Upper lobe of right lung (tissue), 1 donor: ENCODE results near the gene ZNRF3. TPM values are rescaled to one million over a fixed set of nuclear protein-coding genes. Genes with fewer than 3 reads are reported as not detected.
A peak's percentile ranks its signal among the peaks of the same experiment; 100 is the strongest.

Experiments used
- ATAC-seq: fragments of 200-7000 bp; cut with Tn5 transposase; one replicate; pipeline ENCODE4 v1.9.1; 2020; ENCODE audit warnings: mild to moderate bottlenecking, moderate library complexity
- DNase-seq: peaks from one replicate; pipeline ENCODE4 v3.0.0-alpha.2; 2020
- H3K27ac ChIP-seq: fragments of 200-600 bp; one replicate; pipeline ENCODE4 v1.8.0; 2022
- H3K27me3 ChIP-seq: fragments of 200-600 bp; one replicate; pipeline ENCODE4 v1.8.0; 2022; ENCODE audit warnings: mild to moderate bottlenecking
- H3K36me3 ChIP-seq: fragments of 200-600 bp; one replicate; pipeline ENCODE4 v1.8.0; 2022
- H3K4me1 ChIP-seq: fragments of 200-600 bp; one replicate; pipeline ENCODE4 v1.8.0; 2022
- H3K4me3 ChIP-seq: fragments of 200-600 bp; one replicate; pipeline ENCODE4 v1.8.0; 2022; ENCODE audit warnings: mild to moderate bottlenecking
- H3K9me3 ChIP-seq: fragments of 200-600 bp; one replicate; pipeline ENCODE4 v1.8.0; 2022
- intact Hi-C: fragments of 100-400 bp; cut with DNase I; formaldehyde crosslinking; loops from one replicate; pipeline ENCODE4 v1.11.0; 2022
- total RNA-seq: library from RNA; stranded (reverse); fragmentation: NEBNext Ultra II Directional; extraction: Animal tissue kit (Norgen Biotek cat#: 25700); gene quantifications from one replicate; pipeline ENCODE4 v1.2.1, GENCODE V29; 2021
- TF ChIP-seq, protein P1 (sequence below): fragments of 200-600 bp; IDR thresholded peaks from one replicate; pipeline ENCODE4 v1.8.0; 2022; ENCODE audit warnings: antibody characterized with exemption
- donor health status: DM: no; HTN: yes; CAD: no; lungs with severe emphysema.

ZNRF3 gene
- total RNA-seq, 1 donor from 2014 or later = 15.8 TPM

DNA sequence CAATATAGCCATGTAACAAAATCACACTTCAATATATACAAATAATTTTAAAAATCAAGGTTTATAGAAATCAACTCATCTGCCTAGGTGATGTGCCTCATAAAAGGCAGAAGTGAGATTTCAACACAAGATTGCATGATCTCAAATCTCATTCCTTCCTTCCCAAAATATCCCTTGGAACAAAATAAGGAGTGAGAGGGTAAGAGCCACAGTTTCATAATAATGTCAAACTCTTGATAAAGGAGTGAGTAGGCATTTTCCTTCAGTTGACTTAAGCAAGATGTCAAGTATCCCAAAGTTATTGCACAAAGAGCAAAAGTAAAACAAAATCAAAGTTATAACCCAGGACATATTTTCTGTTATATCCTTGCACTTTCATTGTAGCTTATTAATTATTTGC lies 97.0 kb downstream of the ZNRF3 start:
- Histone ChIP-seq H3K4me1 (peaks cover 34% of the 10 kb centered on the region), H3K27me3 (no peaks in the 10 kb centered on the region), H3K4me3 (no peak overlapping the region), H3K9me3 (no peaks in the 10 kb centered on the region), H3K27ac (no peak overlapping the region), H3K36me3 (no peaks in the 10 kb centered on the region)
- TF ChIP-seq, protein P1, sequence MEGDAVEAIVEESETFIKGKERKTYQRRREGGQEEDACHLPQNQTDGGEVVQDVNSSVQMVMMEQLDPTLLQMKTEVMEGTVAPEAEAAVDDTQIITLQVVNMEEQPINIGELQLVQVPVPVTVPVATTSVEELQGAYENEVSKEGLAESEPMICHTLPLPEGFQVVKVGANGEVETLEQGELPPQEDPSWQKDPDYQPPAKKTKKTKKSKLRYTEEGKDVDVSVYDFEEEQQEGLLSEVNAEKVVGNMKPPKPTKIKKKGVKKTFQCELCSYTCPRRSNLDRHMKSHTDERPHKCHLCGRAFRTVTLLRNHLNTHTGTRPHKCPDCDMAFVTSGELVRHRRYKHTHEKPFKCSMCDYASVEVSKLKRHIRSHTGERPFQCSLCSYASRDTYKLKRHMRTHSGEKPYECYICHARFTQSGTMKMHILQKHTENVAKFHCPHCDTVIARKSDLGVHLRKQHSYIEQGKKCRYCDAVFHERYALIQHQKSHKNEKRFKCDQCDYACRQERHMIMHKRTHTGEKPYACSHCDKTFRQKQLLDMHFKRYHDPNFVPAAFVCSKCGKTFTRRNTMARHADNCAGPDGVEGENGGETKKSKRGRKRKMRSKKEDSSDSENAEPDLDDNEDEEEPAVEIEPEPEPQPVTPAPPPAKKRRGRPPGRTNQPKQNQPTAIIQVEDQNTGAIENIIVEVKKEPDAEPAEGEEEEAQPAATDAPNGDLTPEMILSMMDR = no peak
- DNase-seq = no peak
- intact Hi-C loops = no loop called here
- ATAC-seq = no peak

DNA sequence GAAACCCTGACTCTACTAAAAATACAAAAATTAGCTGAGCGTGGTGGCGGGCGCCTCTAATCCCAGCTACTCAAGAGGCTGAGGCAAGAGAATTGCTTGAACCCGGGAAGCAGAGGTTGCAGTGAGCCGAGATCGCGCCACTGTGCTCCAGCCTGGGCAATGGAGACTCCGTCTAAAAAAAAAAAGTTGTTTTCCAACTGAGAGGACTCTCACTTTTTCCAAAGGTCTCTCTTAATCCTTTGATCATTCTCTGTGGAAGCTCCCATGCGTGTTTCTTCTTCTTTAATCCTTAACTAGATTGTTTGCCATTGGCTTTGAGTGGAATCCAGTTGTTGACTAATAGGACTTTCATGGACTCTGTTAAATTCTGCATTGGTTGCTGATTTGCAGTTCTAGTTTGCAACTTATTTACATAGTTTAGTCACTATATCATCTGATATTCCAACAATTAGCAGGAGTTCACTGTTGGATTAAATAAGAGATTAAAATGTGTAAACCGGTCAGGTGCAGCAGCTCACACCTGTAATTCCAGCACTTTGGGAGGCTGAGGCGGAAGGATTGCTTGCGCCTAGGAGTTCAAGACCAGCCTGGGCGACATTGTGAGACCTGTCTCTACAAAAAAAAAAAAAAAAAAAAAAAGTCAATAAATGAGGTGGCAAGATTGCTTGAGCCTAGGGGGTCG lies 98.6 kb downstream of the ZNRF3 start:
- Histone ChIP-seq H3K27ac (no peak overlapping the region), H3K27me3 (no peaks in the 10 kb centered on the region), H3K4me3 (no peak overlapping the region), H3K4me1 (peaks cover 42% of the 10 kb centered on the region), H3K36me3 (no peaks in the 10 kb centered on the region), H3K9me3 (no peaks in the 10 kb centered on the region)
- TF ChIP-seq, protein P1 = no peak
- intact Hi-C loops = no loop called here
- DNase-seq = no peak
- ATAC-seq = no peak

DNA sequence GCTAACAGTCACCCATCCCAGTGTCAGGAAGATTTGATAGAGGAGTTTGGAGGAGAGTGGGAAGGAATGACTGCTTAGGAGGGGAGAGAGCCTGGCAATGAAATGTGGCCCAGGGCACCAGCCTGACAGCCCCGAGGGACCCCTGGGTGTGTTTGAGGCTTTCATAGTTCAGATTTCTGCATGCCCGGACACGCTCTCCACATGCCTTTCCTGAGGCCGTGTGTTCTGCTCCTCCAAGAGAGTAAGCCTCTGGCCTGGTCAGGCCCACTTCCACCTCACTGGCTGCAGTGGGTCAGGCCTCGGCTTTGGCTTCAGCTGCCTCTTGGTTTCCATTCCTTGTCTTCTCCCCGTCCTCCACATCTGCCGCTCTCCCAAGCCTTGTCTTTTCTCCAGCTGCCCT lies 99.8 kb downstream of the ZNRF3 start:
- Histone ChIP-seq H3K4me1 (peaks cover 42% of the 10 kb centered on the region), H3K27me3 (no peaks in the 10 kb centered on the region), H3K27ac (no peak overlapping the region), H3K36me3 (no peaks in the 10 kb centered on the region), H3K9me3 (no peaks in the 10 kb centered on the region), H3K4me3 (no peak overlapping the region)
- ATAC-seq (no peak), DNase-seq (no peak)
- TF ChIP-seq, protein P1 = no peak
- intact Hi-C loops = no loop called here

DNA sequence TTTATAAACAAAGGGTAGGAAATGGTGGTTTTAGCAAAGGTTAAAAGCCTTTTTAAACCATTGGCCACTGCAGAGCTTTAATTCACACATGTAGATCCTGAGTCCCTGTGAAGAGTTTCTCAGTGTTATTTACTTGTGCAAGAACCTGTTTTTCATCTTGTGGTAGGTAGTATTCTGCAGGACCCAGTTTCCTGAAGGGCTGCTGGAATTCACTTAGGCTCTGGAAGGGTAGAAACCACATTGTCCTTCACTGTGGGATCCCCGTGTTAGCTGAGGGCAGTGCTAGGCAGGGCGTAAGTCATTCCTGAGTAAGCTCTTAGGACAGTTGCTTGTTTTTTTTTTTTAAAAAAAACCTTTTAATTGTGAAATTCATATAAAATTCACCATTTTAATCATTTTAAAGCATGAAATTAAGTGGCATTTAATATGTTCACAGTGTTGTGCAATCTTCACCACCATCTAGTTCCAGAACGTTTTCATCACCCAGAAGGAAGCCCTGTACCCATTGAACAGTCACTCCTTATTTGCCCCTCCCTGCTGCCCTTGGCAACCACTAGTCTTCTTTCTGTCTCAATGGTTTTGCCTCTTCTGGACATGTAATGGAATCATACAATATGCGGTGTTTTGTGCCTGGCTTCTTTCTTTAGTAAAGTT lies 100.5 kb downstream of the ZNRF3 start:
- H3K27me3 ChIP-seq = no peaks in the 10 kb centered on the region
- no peak overlapping the region for H3K4me3 ChIP-seq
- peaks cover 40% of the 10 kb centered on the region for H3K4me1 ChIP-seq
- peak; percentile 63 for ATAC-seq
- H3K9me3 ChIP-seq = no peaks in the 10 kb centered on the region
- DNase-seq = no peak
- TF ChIP-seq, protein P1 = no peak
- H3K27ac ChIP-seq = no peak overlapping the region
- intact Hi-C loops = no loop called here
- H3K36me3 ChIP-seq = no peaks in the 10 kb centered on the region

DNA sequence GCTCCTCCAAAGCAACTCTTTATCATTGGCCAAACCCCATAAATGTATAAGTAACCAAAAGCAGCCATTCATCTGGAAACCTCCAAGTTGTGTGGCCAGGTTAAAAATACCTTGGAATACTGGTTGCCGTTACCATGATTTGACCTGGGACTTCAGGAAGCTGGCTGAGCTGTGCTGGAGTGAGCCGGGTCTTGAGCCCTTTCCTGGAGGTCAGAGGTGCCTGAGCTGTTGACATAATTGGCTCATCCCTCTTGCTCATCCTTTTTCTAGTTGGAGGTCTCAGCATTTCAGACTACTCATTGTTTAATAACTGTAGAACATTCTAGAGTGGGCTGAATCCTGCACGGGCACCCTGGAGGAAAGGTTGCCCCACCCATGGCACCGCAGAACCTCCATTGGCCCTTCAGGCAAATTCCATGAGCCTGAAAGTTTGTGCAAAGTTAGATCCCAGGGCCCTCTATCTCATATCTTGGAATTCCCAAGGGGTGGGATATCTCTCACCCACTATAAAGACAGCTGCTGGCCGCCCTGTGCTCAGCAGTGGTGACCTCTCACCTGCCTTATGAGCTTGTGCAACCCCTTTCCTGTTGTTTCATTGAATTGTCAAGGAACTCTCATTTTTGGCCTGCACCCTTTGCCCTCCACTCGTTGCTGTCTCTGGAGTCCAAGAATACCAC lies 101.2 kb downstream of the ZNRF3 start:
- DNase-seq = no peak
- Histone ChIP-seq H3K27ac (peak overlapping the region; percentile 11), H3K4me1 (peaks cover 40% of the 10 kb centered on the region)

More for the DNA sequence above, 101.2 kb downstream of the ZNRF3 start:
- H3K27me3 ChIP-seq = no peaks in the 10 kb centered on the region
- ATAC-seq = no peak
- intact Hi-C loops = no loop called here
- H3K36me3 ChIP-seq = no peaks in the 10 kb centered on the region
- no peaks in the 10 kb centered on the region for H3K9me3 ChIP-seq
- no peak overlapping the region for H3K4me3 ChIP-seq
- TF ChIP-seq, protein P1 = no peak
